Ovary (tissue), 9 donors: ENCODE data around the gene ZCWPW1. TPM values are rescaled to one million over a fixed set of nuclear protein-coding genes. Genes with fewer than 3 reads are reported as not detected.

ENCODE experiments used
- DNase-seq, 5 donors: peaks; one replicate each; pipeline ENCODE4 v3.0.0-alpha.2; 2019 to 2020
- H3K27ac ChIP-seq, 2 donors: fragments of 200-600 bp; one replicate each; pipeline versions ENCODE4 v1.5.1 to v1.8.0; 2019 to 2022
- H3K27me3 ChIP-seq: fragments of 200-600 bp; one replicate; pipeline ENCODE4 v1.8.0; 2022
- H3K36me3 ChIP-seq: fragments of 200-600 bp; sonication (generic); one replicate; pipeline ENCODE4 v1.5.1; 2019
- H3K4me1 ChIP-seq: one replicate; pipeline ENCODE4 v1.8.1; 2013; ENCODE audit warnings: mild to moderate bottlenecking, moderate library complexity; ENCODE audit not compliant: insufficient read depth
- H3K4me3 ChIP-seq: fragments of 200-600 bp; sonication (generic); one replicate; pipeline ENCODE4 v1.5.1; 2017
- H3K9me3 ChIP-seq, 2 donors: fragments of 200-600 bp in 1 of 2; sonication (generic) in 1 of 2; one replicate each; pipeline versions ENCODE4 v1.5.1 to v1.8.1; 2013 to 2019; ENCODE audit warnings: mild to moderate bottlenecking in 1 of 2, moderate library complexity in 1 of 2
- CTCF ChIP-seq, 3 donors: fragments of 450-650 bp in 2 of 3; fragments of 200-600 bp in 1 of 3; IDR thresholded peaks; one replicate each; pipeline versions ENCODE4 v1.5.1 to v1.8.0; 2016 to 2022; ENCODE audit warnings: antibody characterized with exemption in 3 of 3, mild to moderate bottlenecking in 1 of 3
- EP300 ChIP-seq: sonication (generic); formaldehyde crosslinking; IDR thresholded peaks from one replicate; pipeline ENCODE4 v1.6.1; 2017; ENCODE audit warnings: antibody characterized with exemption
- POLR2A ChIP-seq: fragments of 450-650 bp; IDR thresholded peaks from one replicate; pipeline ENCODE4 v1.6.1; 2017; ENCODE audit warnings: antibody characterized with exemption, mild to moderate bottlenecking, moderate library complexity
- WGBS, 3 donors: extraction: QIAGEN DNeasy Blood & Tissue Kit in 1 of 3; methylation state at CpG; one replicate each; pipeline versions ENCODE4 v1.1.5 to v1.1.7; 2013 to 2017; 5-methylcytosine and 5-hydroxymethylcytosine counted together
- intact Hi-C, 4 donors: fragments of 100-400 bp; cut with DNase I; formaldehyde crosslinking; loops; one replicate each; pipeline versions ENCODE4 v1.11.0 to v1.15.1; 2022 to 2023
- polyA plus RNA-seq, 2 donors: library from polyadenylated mRNA; stranded (reverse); fragments of 200-250 nt in 1 of 2; fragments of 350-450 nt in 1 of 2; fragmentation: Illumina TruSeq in 1 of 2; extraction: RNeasy Lipid Tissue Mini Kit (QIAGEN cat#74804) in 1 of 2; gene quantifications; one replicate each; pipeline ENCODE4 v1.2.3, GENCODE V29; 2013 to 2014
- total RNA-seq, 7 donors: library from RNA; depleted of rRNA in 2 of 7; stranded (reverse); fragments of >200 nt in 2 of 7; fragmentation: NEBNext Ultra II Directional in 3 of 7; extraction: Animal tissue kit (Norgen Biotek cat#: 25700) in 3 of 7; gene quantifications; one replicate each; pipeline versions ENCODE4 v1.1.0 to v1.2.4, GENCODE V29; 2016 to 2023
- donor health status: DM: no; HTN: no; CAD: no; lungs with moderate emphysema.
- donor health status: DM: no; HTN: no; CAD: no.
- donor health status: Bipolar disorder and iron deficiency.
- donor health status: DM: yes; HTN: yes; CAD: no.
- donor health status: DM: no; HTN: no; CAD: no.
- donor health status: DM: yes; HTN: yes; CAD: no.

The ZCWPW1 gene
- total and polyA plus RNA-seq, 9 donors: 2.6 to 9.3 (median 6.2) TPM

GRCh38 chr7:100396421-100396982 lies 32.0 kb downstream of the ZCWPW1 start:
- H3K4me3 ChIP-seq: no peak overlapping the region
- no peaks in the 10 kb centered on the region for H3K9me3 ChIP-seq
- TF ChIP-seq POLR2A (no peak), EP300 (no peak), CTCF (IDR thresholded peaks at IDR 0.05) (no peak)
- peaks cover 4% of the 10 kb centered on the region for H3K4me1 ChIP-seq
- no peak overlapping the region for H3K27ac ChIP-seq
- H3K36me3 ChIP-seq: no peaks in the 10 kb centered on the region
- no peaks in the 10 kb centered on the region for H3K27me3 ChIP-seq
- intact Hi-C loops: no loop called here
- no peak for DNase-seq
- 66 to 71% (median 68%) methylated on average over 9 of the region's 9 CpGs for WGBS, 3 donors

- H3K36me3 ChIP-seq: no peaks in the 10 kb centered on the region
- H3K4me3 ChIP-seq: no peak overlapping the region
- intact Hi-C loops: no loop called here
- 62 to 79% (median 68%) methylated on average over 2 of the region's 2 CpGs for WGBS, 3 donors
- peaks cover 4% of the 10 kb centered on the region for H3K4me1 ChIP-seq
- H3K27ac ChIP-seq: no peak overlapping the region
- H3K27me3 ChIP-seq: no peaks in the 10 kb centered on the region
- TF ChIP-seq CTCF (IDR thresholded peaks at IDR 0.05): no peak
- TF ChIP-seq POLR2A: no peak
- DNase-seq: no peak
- H3K9me3 ChIP-seq: no peaks in the 10 kb centered on the region
Observed at GRCh38 chr7:100394077-100394476, 34.4 kb downstream of the ZCWPW1 start.

- no peaks in the 10 kb centered on the region for H3K27me3 ChIP-seq
- no peak overlapping the region for H3K27ac ChIP-seq
- DNase-seq: no peak
- H3K9me3 ChIP-seq: no peaks in the 10 kb centered on the region
- intact Hi-C loops: no loop called here
- no peak overlapping the region for H3K4me3 ChIP-seq
- no peaks in the 10 kb centered on the region for H3K36me3 ChIP-seq
- no peak for TF ChIP-seq POLR2A
- TF ChIP-seq EP300: no peak
- TF ChIP-seq CTCF (IDR thresholded peaks at IDR 0.05): no peak
- WGBS, 3 donors: 80 to 85% (median 80%) methylated on average over 4 of the region's 4 CpGs
- H3K4me1 ChIP-seq: peaks cover 3% of the 10 kb centered on the region
Observed at GRCh38 chr7:100393233-100393905, 35.1 kb downstream of the ZCWPW1 start.

- no peaks in the 10 kb centered on the region for H3K36me3 ChIP-seq
- H3K4me3 ChIP-seq: no peak overlapping the region
- no peaks in the 10 kb centered on the region for H3K4me1 ChIP-seq
- TF ChIP-seq POLR2A (no peak), CTCF (IDR thresholded peaks at IDR 0.05) (no peak), EP300 (no peak)
- H3K9me3 ChIP-seq: no peaks in the 10 kb centered on the region
- no peak overlapping the region for H3K27ac ChIP-seq
- 42 to 54% (median 48%) methylated on average over 3 of the region's 3 CpGs for WGBS, 3 donors
- DNase-seq: no peak
- H3K27me3 ChIP-seq: no peaks in the 10 kb centered on the region
- intact Hi-C loops: no loop called here
Observed at GRCh38 chr7:100390286-100391009, 38.1 kb downstream of the ZCWPW1 start.
